Right cardiac atrium (tissue), 5 donors: ENCODE results near the gene BACH1. TPM values are rescaled to one million over a fixed set of nuclear protein-coding genes. Genes with fewer than 3 reads are reported as not detected.

Experiments used
- ATAC-seq, 2 donors: fragments of 200-7000 bp; cut with Tn5 transposase; one replicate each; pipeline versions ENCODE4 v1.8.0 to v1.9.1; 2020; ENCODE audit warnings: moderate library complexity in 2 of 2, mild to moderate bottlenecking in 1 of 2
- DNase-seq, 3 donors: peaks; one replicate each; pipeline ENCODE4 v3.0.0-alpha.2; 2020
- H3K27ac ChIP-seq: one replicate; pipeline ENCODE4 v1.5.1; 2013; ENCODE audit warnings: mild to moderate bottlenecking, low read length, control low read depth, moderate library complexity
- H3K27me3 ChIP-seq: one replicate; pipeline ENCODE4 v1.6.1; 2013; ENCODE audit not compliant: control insufficient read depth, insufficient read depth
- H3K4me1 ChIP-seq: one replicate; pipeline ENCODE4 v1.6.1; 2013; ENCODE audit warnings: low read length; ENCODE audit not compliant: control insufficient read depth, insufficient read depth
- H3K4me3 ChIP-seq: one replicate; pipeline ENCODE4 v1.5.1; 2013; ENCODE audit warnings: low read length, control low read depth
- H3K9me3 ChIP-seq: one replicate; pipeline ENCODE4 v1.6.1; 2013; ENCODE audit warnings: low read length; ENCODE audit not compliant: control insufficient read depth
- WGBS: extraction: QIAGEN DNeasy Blood & Tissue Kit; methylation state at CpG from one replicate; pipeline ENCODE4 v1.1.7; 2013; 5-methylcytosine and 5-hydroxymethylcytosine counted together
- intact Hi-C, 4 donors: fragments of 100-400 bp; cut with DNase I; formaldehyde crosslinking; loops; one replicate each; pipeline versions ENCODE4 v1.11.0 to v1.14.0; 2022 to 2023
- polyA plus RNA-seq: library from polyadenylated mRNA; stranded (reverse); fragments of 200-250 nt; gene quantifications from one replicate; pipeline ENCODE4 v1.2.3, GENCODE V29; 2013
- total RNA-seq, 4 donors: library from RNA; stranded (reverse); fragmentation: NEBNext Ultra II Directional; extraction: Animal tissue kit (Norgen Biotek cat#: 25700); gene quantifications; one replicate each; pipeline ENCODE4 v1.2.1, GENCODE V29; 2021
- donor health status: healthy with polysubstance abuse.
- donor health status: DM: no; HTN: yes; CAD: no.
- donor health status: DM: no; HTN: no; CAD: no.
- donor health status: DM: no; HTN: yes; CAD: no; lungs with severe emphysema.
- donor health status: DM: yes; HTN: yes; CAD: no.

Gene BACH1
- total and polyA plus RNA-seq, 5 donors: 5.0 to 68.3 (median 46.8) TPM

- intact Hi-C loops: no loop called here
- Histone ChIP-seq H3K9me3 (no peaks in the 10 kb centered on the region), H3K27me3 (no peaks in the 10 kb centered on the region), H3K27ac (no peak overlapping the region), H3K4me3 (no peak overlapping the region), H3K4me1 (no peaks in the 10 kb centered on the region)
- 98% methylated on average over 3 of the region's 3 CpGs for WGBS
- ATAC-seq (no peak), DNase-seq (no peak)
These were observed 67.8 kb downstream of the BACH1 start for GRCh38 chr21:29366532-29366931.

GRCh38 chr21:29367335-29367734 is 68.6 kb downstream of the BACH1 start:
- no peak overlapping the region for H3K27ac ChIP-seq
- DNase-seq (no peak), ATAC-seq (no peak)
- H3K4me3 ChIP-seq: no peak overlapping the region
- no peaks in the 10 kb centered on the region for H3K27me3 ChIP-seq
- no peaks in the 10 kb centered on the region for H3K4me1 ChIP-seq
- intact Hi-C loops: no loop called here
- H3K9me3 ChIP-seq: no peaks in the 10 kb centered on the region
- WGBS: 98% methylated on average over 2 of the region's 2 CpGs

- Histone ChIP-seq H3K4me1 (no peaks in the 10 kb centered on the region), H3K9me3 (no peaks in the 10 kb centered on the region), H3K4me3 (no peak overlapping the region), H3K27me3 (no peaks in the 10 kb centered on the region), H3K27ac (no peak overlapping the region)
- ATAC-seq (no peak), DNase-seq (no peak)
- intact Hi-C loops: no loop called here
- 60% methylated on average over 3 of the region's 3 CpGs for WGBS
These were observed 70.2 kb downstream of the BACH1 start for GRCh38 chr21:29368906-29369305.

- no peak for DNase-seq
- WGBS: 95% methylated on average over 4 of the region's 4 CpGs
- Histone ChIP-seq H3K27me3 (no peaks in the 10 kb centered on the region), H3K27ac (no peak overlapping the region), H3K4me1 (no peaks in the 10 kb centered on the region), H3K4me3 (no peak overlapping the region), H3K9me3 (no peaks in the 10 kb centered on the region)
- intact Hi-C loops: loop anchor here (2.0 to 5.0 kb wide), 4 partner anchors 204 to 281 kb away; no protein-coding TSS in a partner anchor
- no peak for ATAC-seq
These were observed 72.7 kb downstream of the BACH1 start for GRCh38 chr21:29371464-29371863.

- DNase-seq: no peak
- Histone ChIP-seq H3K4me3 (no peak overlapping the region), H3K27me3 (no peaks in the 10 kb centered on the region), H3K4me1 (no peaks in the 10 kb centered on the region), H3K27ac (no peak overlapping the region), H3K9me3 (no peaks in the 10 kb centered on the region)
- intact Hi-C loops: loop anchor here (5.0 kb wide), 3 partner anchors 205 to 280 kb away; no protein-coding TSS in a partner anchor
- WGBS: 43% methylated on average over 11 of the region's 11 CpGs
- ATAC-seq: peak; percentile 89 to 91
These were observed 73.5 kb downstream of the BACH1 start for GRCh38 chr21:29372063-29372802.

- no peaks in the 10 kb centered on the region for H3K27me3 ChIP-seq
- intact Hi-C loops: loop anchor here (5.0 kb wide), 3 partner anchors 207 to 282 kb away; no protein-coding TSS in a partner anchor
- no peak overlapping the region for H3K27ac ChIP-seq
- no peaks in the 10 kb centered on the region for H3K9me3 ChIP-seq
- ATAC-seq (no peak), DNase-seq (no peak)
- no peak overlapping the region for H3K4me3 ChIP-seq
- no peaks in the 10 kb centered on the region for H3K4me1 ChIP-seq
- WGBS: 93% methylated on average over 1 of the region's 1 CpG
These were observed 75.8 kb downstream of the BACH1 start for GRCh38 chr21:29374481-29374880.

GRCh38 chr21:29376556-29376955 is 77.8 kb downstream of the BACH1 start:
- intact Hi-C loops: loop anchor here in 1 of 4 donors (5.0 kb wide), 1 partner anchor 284 kb away; no protein-coding TSS in a partner anchor
- no peaks in the 10 kb centered on the region for H3K27me3 ChIP-seq
- DNase-seq (peak; percentile 53 to 79 (median 54)), ATAC-seq (peak in 1 of 2 donors; percentile 64)
- H3K27ac ChIP-seq: no peak overlapping the region
- H3K9me3 ChIP-seq: no peaks in the 10 kb centered on the region
- no peak overlapping the region for H3K4me3 ChIP-seq
- no peaks in the 10 kb centered on the region for H3K4me1 ChIP-seq
- WGBS: 55% methylated on average over 3 of the region's 3 CpGs

GRCh38 chr21:29377266-29377665 is 78.5 kb downstream of the BACH1 start:
- ATAC-seq (no peak), DNase-seq (no peak)
- 86% methylated on average over 4 of the region's 4 CpGs for WGBS
- no peaks in the 10 kb centered on the region for H3K9me3 ChIP-seq
- H3K27ac ChIP-seq: no peak overlapping the region
- no peaks in the 10 kb centered on the region for H3K4me1 ChIP-seq
- intact Hi-C loops: loop anchor here in 1 of 4 donors (5.0 kb wide), 1 partner anchor 285 kb away; no protein-coding TSS in a partner anchor
- H3K4me3 ChIP-seq: no peak overlapping the region
- H3K27me3 ChIP-seq: no peaks in the 10 kb centered on the region

GRCh38 chr21:29378832-29379231 is 80.1 kb downstream of the BACH1 start:
- no peaks in the 10 kb centered on the region for H3K4me1 ChIP-seq
- no peak for ATAC-seq
- intact Hi-C loops: loop anchor here in 1 of 4 donors (5.0 kb wide), 1 partner anchor 287 kb away; no protein-coding TSS in a partner anchor
- no peak overlapping the region for H3K27ac ChIP-seq
- DNase-seq: no peak
- H3K27me3 ChIP-seq: no peaks in the 10 kb centered on the region
- no peak overlapping the region for H3K4me3 ChIP-seq
- no peaks in the 10 kb centered on the region for H3K9me3 ChIP-seq
- WGBS: 75% methylated on average over 4 of the region's 4 CpGs

GRCh38 chr21:29379517-29380054 is 80.9 kb downstream of the BACH1 start:
- intact Hi-C loops: loop anchor here in 1 of 4 donors (5.0 kb wide), 1 partner anchor 287 kb away; no protein-coding TSS in a partner anchor
- H3K4me1 ChIP-seq: no peaks in the 10 kb centered on the region
- 90% methylated on average over 6 of the region's 6 CpGs for WGBS
- DNase-seq: no peak
- no peak overlapping the region for H3K4me3 ChIP-seq
- H3K27me3 ChIP-seq: no peaks in the 10 kb centered on the region
- H3K9me3 ChIP-seq: no peaks in the 10 kb centered on the region
- no peak overlapping the region for H3K27ac ChIP-seq
- ATAC-seq: no peak

- DNase-seq: no peak
- no peaks in the 10 kb centered on the region for H3K4me1 ChIP-seq
- H3K9me3 ChIP-seq: no peaks in the 10 kb centered on the region
- no peaks in the 10 kb centered on the region for H3K27me3 ChIP-seq
- intact Hi-C loops: no loop called here
- no peak for ATAC-seq
- no peak overlapping the region for H3K27ac ChIP-seq
- WGBS: 92% methylated on average over 4 of the region's 4 CpGs
- no peak overlapping the region for H3K4me3 ChIP-seq
These were observed 83.4 kb downstream of the BACH1 start for GRCh38 chr21:29382030-29382654.
